ENCODE data around the gene TIA1. TPM values are rescaled to one million over a fixed set of nuclear protein-coding genes. Genes with fewer than 3 reads are reported as not detected.

Gene TIA1
- total and polyA plus RNA-seq, 11 donors, result 18.7 to 53.0 (median 42.1) TPM

DNA sequence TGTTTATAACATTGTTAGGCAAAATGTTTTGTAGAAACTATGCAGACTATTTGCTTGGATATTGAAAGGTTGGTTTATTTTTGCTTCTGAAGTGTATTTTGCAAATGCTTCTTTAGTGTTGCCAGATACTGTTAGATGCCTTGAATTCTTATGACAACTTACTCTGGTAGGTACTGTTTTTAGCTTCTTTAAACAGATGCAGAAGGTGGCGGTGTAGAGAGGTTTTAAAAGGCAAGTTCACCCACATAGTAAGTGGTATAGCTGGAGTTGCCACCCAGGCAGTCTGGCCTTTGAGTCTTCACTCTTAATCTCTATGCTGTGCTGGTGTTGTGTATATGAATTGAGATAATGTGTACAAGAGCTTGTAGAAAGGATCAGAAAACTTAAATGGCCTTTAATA is 13.1 kb upstream of the TIA1 start:
- ATAC-seq, result no peak
- intact Hi-C loops (cut with DNase I), result loop anchor here in 1 of 10 donors (5.0 kb wide), 1 partner anchor 36 kb away; no protein-coding TSS in a partner anchor
- 50 to 69% (median 57%) methylated on average over 1 of the region's 1 CpG for WGBS, 4 donors
- Histone ChIP-seq H3K27me3 (no peaks in the 10 kb centered on the region), H3K4me1 (peaks cover 0 to 40% (median 35%) of the 10 kb centered on the region in 12 donors), H3K27ac (peak overlapping the region in 8 of 12 donors; percentile 0 to 93 (median 38)), H3K36me3 (peaks cover 0 to 71% (median 45%) of the 10 kb centered on the region in 9 donors), H3K9me3 (peaks cover 0 to 7% (median 0%) of the 10 kb centered on the region in 12 donors), H3K4me3 (peak overlapping the region in 2 of 12 donors; percentile 12 to 17)
- no peak for TF ChIP-seq CTCF (IDR thresholded peaks at IDR 0.05)
- TF ChIP-seq POLR2A (IDR thresholded peaks at IDR 0.05), result no peak
- no peak for DNase-seq

DNA sequence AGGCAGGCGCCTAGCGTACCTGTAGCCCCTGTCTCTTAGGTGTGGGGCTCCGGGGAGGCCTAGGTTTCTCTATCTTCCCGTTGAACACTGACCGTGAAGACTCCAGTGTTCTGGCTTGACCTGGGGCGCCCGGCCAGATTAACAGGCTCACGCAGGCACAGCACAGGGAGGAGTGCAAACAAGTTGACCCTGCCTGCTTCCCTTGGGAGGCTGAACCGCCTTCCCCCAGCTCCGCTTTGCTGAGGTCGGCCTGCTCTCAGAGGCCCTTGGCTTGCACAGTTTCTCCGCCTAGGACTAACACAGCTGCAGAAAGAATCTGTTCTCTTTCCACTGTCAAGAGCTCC is 10.1 kb upstream of the TIA1 start:
- Histone ChIP-seq H3K4me3 (peak overlapping the region; percentile 53 to 97 (median 80)), H3K36me3 (peaks cover 0 to 42% (median 21%) of the 10 kb centered on the region in 9 donors), H3K27ac (peak overlapping the region; percentile 67 to 95 (median 88)), H3K9me3 (peaks cover 0 to 7% (median 0%) of the 10 kb centered on the region in 12 donors), H3K27me3 (no peaks in the 10 kb centered on the region), H3K4me1 (peaks cover 0 to 40% (median 35%) of the 10 kb centered on the region in 12 donors)
- intact Hi-C loops (cut with DNase I), result loop anchor here in 1 of 10 donors (5.0 kb wide), 1 partner anchor 34 kb away; the partner anchor contains the start of gene SNRPG
- WGBS, 4 donors, result 0 to 4% (median 1%) methylated on average over 2 to 12 of the region's 12 CpGs
- ATAC-seq (peak; percentile 48 to 74 (median 69)), DNase-seq (peak; percentile 83 to 91 (median 85))
- TF ChIP-seq CTCF (IDR thresholded peaks at IDR 0.05) (no peak), POLR2A (IDR thresholded peaks at IDR 0.05) (no peak)

- Histone ChIP-seq H3K27ac (no peak overlapping the region), H3K4me3 (no peak overlapping the region), H3K9me3 (peaks cover 0 to 7% (median 0%) of the 10 kb centered on the region in 12 donors), H3K36me3 (peaks cover 0 to 15% (median 2%) of the 10 kb centered on the region in 9 donors), H3K27me3 (no peaks in the 10 kb centered on the region), H3K4me1 (peaks cover 0 to 25% (median 22%) of the 10 kb centered on the region in 12 donors)
- no peak for DNase-seq
- intact Hi-C loops (cut with DNase I), result loop anchor here in 1 of 10 donors (5.0 kb wide), 1 partner anchor 37 kb away; the partner anchor contains the start of gene SNRPG
- TF ChIP-seq CTCF (IDR thresholded peaks at IDR 0.05), result no peak
- TF ChIP-seq POLR2A (IDR thresholded peaks at IDR 0.05), result no peak
- 92 to 95% (median 93%) methylated on average over 8 of the region's 8 CpGs for WGBS, 4 donors
- no peak for ATAC-seq
Observed at GRCh38 chr2:70255637-70256314, 7.3 kb upstream of the TIA1 start.

GRCh38 chr2:70250434-70250833 is 2.0 kb upstream of the TIA1 start:
- Histone ChIP-seq H3K27ac (no peak overlapping the region), H3K36me3 (peaks cover 0 to 5% (median 0%) of the 10 kb centered on the region in 9 donors), H3K27me3 (no peaks in the 10 kb centered on the region), H3K9me3 (no peaks in the 10 kb centered on the region), H3K4me1 (peaks cover 0 to 23% (median 14%) of the 10 kb centered on the region in 12 donors), H3K4me3 (no peak overlapping the region)
- no peak for ATAC-seq
- intact Hi-C loops (cut with DNase I), result no loop called here
- DNase-seq, result no peak
- no peak for TF ChIP-seq POLR2A (IDR thresholded peaks at IDR 0.05)
- WGBS, 4 donors, result 83 to 86% (median 83%) methylated on average over 16 of the region's 16 CpGs

All from heart left ventricle (tissue), 16 donors.